NCI-H510A (cell line): ENCODE results near the gene SIRT7.
"Not testable (repeated sequence)": the region's sequence is repeated elsewhere in the genome, so short reads cannot be mapped to it uniquely, and the experiment has no call there.

Experiments
- DNase-seq: peaks from one replicate; lab custom pipeline; 2025; lab: John Stamatoyannopoulos, UW

SIRT7 gene

GRCh38 chr17:81918832-81919545 lies 1.0 kb upstream of the SIRT7 start:
- DNase-seq: no peak

GRCh38 chr17:81918333-81918669 lies 325 bp upstream of the SIRT7 start:
- DNase-seq: not testable (repeated sequence)

- no peak for DNase-seq
These were observed 1.6 kb downstream of the SIRT7 start for GRCh38 chr17:81916234-81917001.

GRCh38 chr17:81915331-81915730 lies 2.6 kb downstream of the SIRT7 start:
- DNase-seq: no peak

GRCh38 chr17:81914103-81914850 lies 3.7 kb downstream of the SIRT7 start:
- DNase-seq: no peak

GRCh38 chr17:81913394-81914102 lies 4.4 kb downstream of the SIRT7 start:
- DNase-seq: no peak

GRCh38 chr17:81912441-81913309 lies 5.3 kb downstream of the SIRT7 start:
- DNase-seq: no peak

GRCh38 chr17:81911969-81912368 lies 6.0 kb downstream of the SIRT7 start:
- no peak for DNase-seq

GRCh38 chr17:81911277-81911961 lies 6.6 kb downstream of the SIRT7 start, which contains the start of gene PCYT2:
Gene PCYT2, minus strand, starts transcription at chr17:81911399. Its CDS starts 44 bp downstream, at chr17:81911355.
- peak; percentile 91 for DNase-seq

- no peak for DNase-seq
These were observed 7.1 kb downstream of the SIRT7 start for GRCh38 chr17:81910840-81911276.

GRCh38 chr17:81909966-81910839 lies 7.8 kb downstream of the SIRT7 start:
- DNase-seq: no peak

GRCh38 chr17:81909231-81909630 lies 8.7 kb downstream of the SIRT7 start:
- DNase-seq: no peak

- no peak for DNase-seq
These were observed 9.2 kb downstream of the SIRT7 start for GRCh38 chr17:81908793-81909192.

- DNase-seq: no peak
These were observed 10.5 kb downstream of the SIRT7 start for GRCh38 chr17:81907219-81908145.

GRCh38 chr17:81906476-81907218 lies 11.3 kb downstream of the SIRT7 start:
- DNase-seq: no peak

GRCh38 chr17:81905993-81906392 lies 12.0 kb downstream of the SIRT7 start:
- no peak for DNase-seq

- no peak for DNase-seq
These were observed 12.5 kb downstream of the SIRT7 start for GRCh38 chr17:81905424-81905875.
